ENCODE data around the gene CEP85L. TPM values are rescaled to one million over a fixed set of nuclear protein-coding genes. Genes with fewer than 3 reads are reported as not detected.

CEP85L gene
- total and polyA plus RNA-seq, 2 experiments from 2014 or later = 9.1 to 10.1 TPM

Other genes starting within 250 kb of the CEP85L start
- gene PLN, start 103.3 kb downstream of the CEP85L start, total RNA-seq (2014; rRNA removed; shearing (Covaris generic)) = not detected in 2 replicates
- 0.10 TPM in 1 of 2 replicates, not detected in the other for gene PLN, start 103.3 kb downstream of the CEP85L start, polyA plus RNA-seq (2016; fragmentation: Nextera tagmentation; extraction: Ambion mirVana)
- gene ASF1A, start 242.6 kb upstream of the CEP85L start, total RNA-seq (2014; rRNA removed; shearing (Covaris generic)) = 25.4 and 26.8 TPM in 2 replicates
- gene ASF1A, start 242.6 kb upstream of the CEP85L start, polyA plus RNA-seq (2016; fragmentation: Nextera tagmentation; extraction: Ambion mirVana) = 49.2 and 72.2 TPM in 2 replicates